Embryonic facial prominence (tissue), 1 donor: ENCODE measurements around the gene TMEM44.
"Not testable (repeated sequence)": the region's sequence is repeated elsewhere in the genome, so short reads cannot be mapped to it uniquely, and the experiment has no call there.

Source experiments
- DNase-seq: peaks from one replicate; pipeline ENCODE4 v3.0.0-alpha.2; 2016; ENCODE audit errors: extremely low spot score

TMEM44 gene

GRCh38 chr3:194609601-194610000 is 23.6 kb downstream of the TMEM44 start:
- no peak for DNase-seq

GRCh38 chr3:194608981-194609380 is 24.2 kb downstream of the TMEM44 start:
- DNase-seq: no peak

- no peak for DNase-seq
Measured at GRCh38 chr3:194607592-194608389, 25.4 kb downstream of the TMEM44 start.

- DNase-seq: no peak
Measured at GRCh38 chr3:194606941-194607340, 26.3 kb downstream of the TMEM44 start.

- DNase-seq: no peak
Measured at GRCh38 chr3:194606163-194606562, 27.1 kb downstream of the TMEM44 start.

- not testable (repeated sequence) for DNase-seq
Measured at GRCh38 chr3:194605314-194605713, 27.9 kb downstream of the TMEM44 start.

- DNase-seq: no peak
Measured at GRCh38 chr3:194604837-194605236, 28.4 kb downstream of the TMEM44 start.

- no peak for DNase-seq
Measured at GRCh38 chr3:194604126-194604525, 29.1 kb downstream of the TMEM44 start.

- DNase-seq: no peak
Measured at GRCh38 chr3:194602669-194603171, 30.5 kb downstream of the TMEM44 start.

- no peak for DNase-seq
Measured at GRCh38 chr3:194598771-194599557, 34.3 kb downstream of the TMEM44 start.

GRCh38 chr3:194596906-194597305 is 36.3 kb downstream of the TMEM44 start:
- DNase-seq: no peak

GRCh38 chr3:194592798-194593752 is 40.1 kb downstream of the TMEM44 start:
- peak; percentile 88 for DNase-seq

GRCh38 chr3:194588741-194589140 is 44.5 kb downstream of the TMEM44 start:
- no peak for DNase-seq

- DNase-seq: no peak
Measured at GRCh38 chr3:194588236-194588635, 45.0 kb downstream of the TMEM44 start.

- DNase-seq: no peak
Measured at GRCh38 chr3:194587438-194587931, 45.7 kb downstream of the TMEM44 start.

- DNase-seq: no peak
Measured at GRCh38 chr3:194586836-194587235, 46.4 kb downstream of the TMEM44 start.

- DNase-seq: no peak
Measured at GRCh38 chr3:194585880-194586281, 47.3 kb downstream of the TMEM44 start.

GRCh38 chr3:194584866-194585265 is 48.4 kb downstream of the TMEM44 start:
- DNase-seq: no peak

GRCh38 chr3:194584320-194584776 is 48.9 kb downstream of the TMEM44 start:
- DNase-seq: no peak

- no peak for DNase-seq
Measured at GRCh38 chr3:194582196-194582905, 50.9 kb downstream of the TMEM44 start.
